ENCODE results near the gene TBC1D16.
"Not testable (repeated sequence)": the region's sequence is repeated elsewhere in the genome, so short reads cannot be mapped to it uniquely, and the experiment has no call there.

TBC1D16 gene

DNA sequence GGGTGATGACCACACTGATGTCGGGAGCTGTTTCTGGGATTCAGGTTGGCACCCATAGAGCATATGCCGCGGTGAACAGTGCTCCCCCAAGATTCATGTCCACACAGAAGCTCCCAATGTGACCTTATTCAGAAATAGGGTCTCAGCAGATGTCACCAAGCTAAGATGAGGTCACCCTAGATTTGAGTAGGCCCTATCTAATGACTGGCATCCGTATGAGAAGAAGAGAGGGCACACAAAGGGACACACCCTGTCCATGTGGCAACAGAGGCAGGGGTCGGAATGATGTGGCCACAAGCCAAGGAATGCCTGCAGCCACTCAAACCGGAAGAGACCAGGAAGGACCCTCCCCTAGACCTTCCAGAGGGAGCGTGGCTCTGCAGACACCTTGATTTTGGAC lies 35.5 kb downstream of the TBC1D16 start:
- Histone ChIP-seq H3K4me1 (ENCODE audit: control insufficient read depth, insufficient read depth, low read length) (0 out of 2 replicates have a peak, but pooled peaks cover 3% of the 10 kb centered on the region), H3K9me3 (ENCODE audit: control insufficient read depth, insufficient read depth, low read depth, low read length) (peaks cover 8% of the 10 kb centered on the region; the same call in 1 of the 2 replicates), H3K9ac (ENCODE audit: low read length) (no peak overlapping the region), H3K36me3 (ENCODE audit: control insufficient read depth, insufficient read depth, low read length) (peaks cover 29% of the 10 kb centered on the region), H3K27ac (ENCODE audit: low read depth, low read length) (no peak overlapping the region), H3K27me3 (ENCODE audit: control insufficient read depth, insufficient read depth, low read length) (no peaks in the 10 kb centered on the region), H3K4me3 (ENCODE audit: low read depth, low read length) (no peak overlapping the region)

DNA sequence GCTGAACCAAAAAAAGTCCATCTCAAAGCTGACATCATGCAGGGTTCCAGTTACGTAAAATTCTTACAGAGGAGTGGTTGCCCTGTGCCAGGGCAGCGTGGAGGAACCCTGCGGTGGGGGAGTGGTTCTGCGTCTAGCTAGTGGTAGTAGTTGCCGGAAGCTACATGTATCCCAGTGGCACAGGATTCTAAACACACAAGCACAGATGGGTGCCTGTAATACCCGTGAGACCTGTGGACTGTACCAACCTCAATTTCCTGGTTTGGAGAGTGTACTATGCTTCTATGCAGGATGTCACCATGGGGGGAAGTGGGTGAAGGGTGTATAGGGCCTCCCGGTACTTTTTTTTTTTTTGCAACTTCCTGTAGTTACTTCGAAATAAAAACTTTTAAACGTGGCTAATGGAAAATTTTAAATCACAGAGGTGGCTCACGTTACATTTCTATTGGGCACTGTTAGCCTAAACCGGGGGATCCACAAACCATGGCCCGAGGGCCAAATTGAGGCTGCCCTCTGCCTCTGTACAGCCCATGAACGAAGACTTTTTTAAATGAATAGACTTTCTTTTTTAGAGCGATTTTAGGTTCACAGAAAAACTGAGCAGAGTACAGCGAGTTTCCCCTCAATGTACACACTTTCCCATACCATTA lies 38.5 kb downstream of the TBC1D16 start:
- peaks cover 15% of the 10 kb centered on the region; the same call in 1 of the 2 replicates for H3K36me3 ChIP-seq (ENCODE audit: control insufficient read depth, insufficient read depth, low read length)
- no peak overlapping the region for H3K27ac ChIP-seq (ENCODE audit: low read depth, low read length)
- H3K4me1 ChIP-seq (ENCODE audit: control insufficient read depth, insufficient read depth, low read length), result peaks cover 21% of the 10 kb centered on the region
- H3K27me3 ChIP-seq (ENCODE audit: control insufficient read depth, insufficient read depth, low read length), result no peaks in the 10 kb centered on the region; the same call in 1 of the 2 replicates
- H3K9me3 ChIP-seq (ENCODE audit: control insufficient read depth, insufficient read depth, low read depth, low read length), result peaks cover 8% of the 10 kb centered on the region; the same call in 1 of the 2 replicates
- no peak overlapping the region for H3K9ac ChIP-seq (ENCODE audit: low read length)
- H3K4me3 ChIP-seq (ENCODE audit: low read depth, low read length), result no peak overlapping the region

DNA sequence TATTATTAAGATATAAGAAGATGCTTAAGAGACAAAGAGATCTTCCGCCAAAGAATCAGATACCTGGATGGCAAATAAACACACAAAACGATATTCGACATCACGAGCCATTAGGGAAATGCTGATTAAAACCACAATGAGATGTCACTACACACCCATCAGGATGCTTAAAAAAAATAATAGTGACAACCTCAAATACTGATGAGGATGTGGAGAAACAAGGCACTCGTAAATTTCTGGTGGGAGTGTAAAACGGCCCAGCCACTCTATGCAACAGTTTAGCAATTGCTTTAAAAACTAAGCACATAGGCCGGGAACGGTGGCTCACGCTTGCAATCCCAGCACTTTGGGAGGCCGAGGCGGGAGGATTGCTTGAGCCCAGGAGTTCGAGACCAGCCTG lies 39.4 kb downstream of the TBC1D16 start:
- Histone ChIP-seq H3K9me3 (ENCODE audit: control insufficient read depth, insufficient read depth, low read depth, low read length) (peaks cover 8% of the 10 kb centered on the region; the same call in 1 of the 2 replicates), H3K36me3 (ENCODE audit: control insufficient read depth, insufficient read depth, low read length) (peaks cover 12% of the 10 kb centered on the region; the same call in 1 of the 2 replicates), H3K4me1 (ENCODE audit: control insufficient read depth, insufficient read depth, low read length) (peaks cover 26% of the 10 kb centered on the region), H3K27ac (ENCODE audit: low read depth, low read length) (no peak overlapping the region), H3K4me3 (ENCODE audit: low read depth, low read length) (no peak overlapping the region), H3K9ac (ENCODE audit: low read length) (no peak overlapping the region), H3K27me3 (ENCODE audit: control insufficient read depth, insufficient read depth, low read length) (no peaks in the 10 kb centered on the region; the same call in 1 of the 2 replicates)

DNA sequence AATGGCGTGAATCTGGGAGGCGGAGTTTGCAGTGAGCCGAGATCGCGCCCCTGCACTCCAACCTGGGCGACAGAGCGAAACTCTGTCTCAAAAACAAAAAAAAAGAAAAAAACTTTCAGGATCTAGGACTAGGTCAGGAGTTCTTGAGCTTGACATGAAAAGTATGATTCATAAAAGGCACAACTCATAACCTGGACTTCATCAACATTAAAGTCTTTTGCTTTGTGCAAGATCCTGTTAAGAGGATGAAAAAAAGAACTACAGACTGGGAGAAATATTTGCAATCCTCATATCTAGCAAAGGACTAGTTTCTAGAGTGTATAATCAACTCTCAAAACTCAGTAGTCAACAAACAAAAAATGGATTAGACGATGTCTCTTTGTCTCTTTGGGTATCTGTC lies 40.0 kb downstream of the TBC1D16 start:
- H3K4me1 ChIP-seq (ENCODE audit: control insufficient read depth, insufficient read depth, low read length), result peaks cover 31% of the 10 kb centered on the region
- H3K27me3 ChIP-seq (ENCODE audit: control insufficient read depth, insufficient read depth, low read length), result no peaks in the 10 kb centered on the region; the same call in 1 of the 2 replicates
- H3K27ac ChIP-seq (ENCODE audit: low read depth, low read length), result no peak overlapping the region
- H3K36me3 ChIP-seq (ENCODE audit: control insufficient read depth, insufficient read depth, low read length), result peaks cover 9% of the 10 kb centered on the region; the same call in 1 of the 2 replicates
- no peak overlapping the region for H3K4me3 ChIP-seq (ENCODE audit: low read depth, low read length)
- H3K9me3 ChIP-seq (ENCODE audit: control insufficient read depth, insufficient read depth, low read depth, low read length), result peaks cover 8% of the 10 kb centered on the region; the same call in 1 of the 2 replicates
- no peak overlapping the region for H3K9ac ChIP-seq (ENCODE audit: low read length)

DNA sequence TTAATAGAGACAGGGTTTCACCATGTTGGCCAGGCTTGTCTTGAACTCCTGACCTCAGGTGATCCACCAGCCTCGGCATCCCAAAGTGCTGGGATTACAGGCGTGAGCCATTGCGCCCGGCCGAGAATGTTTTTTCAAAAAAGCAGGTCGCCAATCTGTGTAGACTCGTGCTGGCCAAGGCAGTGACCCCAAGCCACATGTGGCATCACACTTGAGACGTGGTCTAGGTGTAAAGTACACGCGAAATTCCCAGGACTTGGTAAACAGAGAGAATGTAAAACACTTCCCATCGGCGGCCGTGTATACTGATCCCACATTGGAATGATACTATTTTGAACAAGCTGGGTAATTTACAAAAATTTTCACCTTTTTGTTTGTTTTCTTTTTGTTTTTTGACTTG lies 41.1 kb downstream of the TBC1D16 start:
- Histone ChIP-seq H3K36me3 (ENCODE audit: control insufficient read depth, insufficient read depth, low read length) (no peaks in the 10 kb centered on the region), H3K4me3 (ENCODE audit: low read depth, low read length) (no peak overlapping the region), H3K27me3 (ENCODE audit: control insufficient read depth, insufficient read depth, low read length) (no peaks in the 10 kb centered on the region; the same call in 1 of the 2 replicates), H3K4me1 (ENCODE audit: control insufficient read depth, insufficient read depth, low read length) (peaks cover 35% of the 10 kb centered on the region), H3K27ac (ENCODE audit: low read depth, low read length) (no peak overlapping the region), H3K9me3 (ENCODE audit: control insufficient read depth, insufficient read depth, low read depth, low read length) (no peaks in the 10 kb centered on the region), H3K9ac (ENCODE audit: low read length) (no peak overlapping the region)

DNA sequence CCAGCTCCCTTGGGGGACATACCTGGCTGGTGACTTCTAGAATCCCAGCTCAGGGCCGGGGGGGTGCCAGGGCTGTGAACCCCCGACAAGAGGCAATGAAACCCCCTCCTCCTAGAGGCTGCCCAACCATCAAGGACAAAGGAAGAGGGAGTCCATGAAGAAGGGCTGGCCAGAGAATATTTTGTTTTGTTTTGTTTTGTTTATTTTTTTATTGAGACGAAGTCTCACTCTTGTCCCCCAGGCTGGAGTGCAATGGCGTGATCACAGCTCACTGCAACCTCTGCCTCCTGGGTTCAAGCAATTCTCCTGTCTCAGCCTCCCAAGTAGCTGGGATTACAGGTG lies 41.5 kb downstream of the TBC1D16 start:
- H3K9me3 ChIP-seq (ENCODE audit: control insufficient read depth, insufficient read depth, low read depth, low read length); H3K4me3 ChIP-seq (ENCODE audit: low read depth, low read length); H3K36me3 ChIP-seq (ENCODE audit: control insufficient read depth, insufficient read depth, low read length); H3K27me3 ChIP-seq (ENCODE audit: control insufficient read depth, insufficient read depth, low read length); H3K27ac ChIP-seq (ENCODE audit: low read depth, low read length): not testable (repeated sequence)
- H3K9ac ChIP-seq (ENCODE audit: low read length), result peak overlapping the region; percentile 47
- H3K4me1 ChIP-seq (ENCODE audit: control insufficient read depth, insufficient read depth, low read length), result peaks cover 35% of the 10 kb centered on the region

DNA sequence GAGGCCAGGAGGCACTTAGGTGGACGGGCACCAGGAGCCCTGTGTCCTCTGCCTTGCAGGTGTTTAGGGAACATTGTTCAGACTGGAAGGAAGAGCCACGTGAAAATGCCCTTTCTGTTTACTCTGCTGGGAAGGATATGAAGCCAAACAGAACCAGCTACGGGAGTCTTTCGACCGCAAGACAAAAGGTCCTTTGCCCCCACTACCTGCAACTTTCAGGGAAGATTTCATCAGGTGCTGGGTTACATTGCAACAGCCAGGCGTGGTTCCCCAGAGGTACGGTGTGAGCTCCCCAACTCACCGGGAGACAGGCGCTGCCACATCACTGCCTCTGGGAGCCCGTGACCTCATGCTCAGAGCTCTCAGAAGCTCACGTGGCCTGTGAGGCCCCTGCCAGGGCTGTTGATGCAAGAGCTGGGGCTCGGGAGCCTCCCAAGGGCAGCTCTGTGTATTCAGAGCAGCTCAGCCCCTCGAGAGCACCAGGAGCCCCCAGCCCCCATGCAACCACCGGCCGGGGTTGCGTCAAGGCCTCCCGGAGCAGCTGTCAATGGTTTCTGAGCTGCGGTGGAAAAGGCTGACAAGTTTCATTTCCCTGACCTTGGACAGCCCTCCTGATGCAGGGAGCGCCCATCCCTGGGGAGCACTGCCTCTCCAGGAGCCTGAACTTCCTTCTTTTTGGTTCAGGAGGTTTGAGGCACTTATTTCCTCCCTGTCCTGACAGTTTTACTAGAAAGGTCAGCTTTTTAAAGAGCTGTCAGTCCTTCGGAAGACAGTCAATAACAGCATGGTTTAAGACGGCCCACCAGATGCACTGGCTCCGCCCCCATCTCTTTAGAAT lies 42.1 kb downstream of the TBC1D16 start:
- peak overlapping the region; percentile 47 for H3K9ac ChIP-seq (ENCODE audit: low read length)
- peak overlapping the region; percentile 60; the same call in 1 of the 2 replicates for H3K27ac ChIP-seq (ENCODE audit: low read depth, low read length)
- no peak overlapping the region for H3K4me3 ChIP-seq (ENCODE audit: low read depth, low read length)
- H3K27me3 ChIP-seq (ENCODE audit: control insufficient read depth, insufficient read depth, low read length), result no peaks in the 10 kb centered on the region; the same call in 1 of the 2 replicates
- no peaks in the 10 kb centered on the region for H3K36me3 ChIP-seq (ENCODE audit: control insufficient read depth, insufficient read depth, low read length)
- H3K9me3 ChIP-seq (ENCODE audit: control insufficient read depth, insufficient read depth, low read depth, low read length), result no peaks in the 10 kb centered on the region
- H3K4me1 ChIP-seq (ENCODE audit: control insufficient read depth, insufficient read depth, low read length), result peaks cover 40% of the 10 kb centered on the region

DNA sequence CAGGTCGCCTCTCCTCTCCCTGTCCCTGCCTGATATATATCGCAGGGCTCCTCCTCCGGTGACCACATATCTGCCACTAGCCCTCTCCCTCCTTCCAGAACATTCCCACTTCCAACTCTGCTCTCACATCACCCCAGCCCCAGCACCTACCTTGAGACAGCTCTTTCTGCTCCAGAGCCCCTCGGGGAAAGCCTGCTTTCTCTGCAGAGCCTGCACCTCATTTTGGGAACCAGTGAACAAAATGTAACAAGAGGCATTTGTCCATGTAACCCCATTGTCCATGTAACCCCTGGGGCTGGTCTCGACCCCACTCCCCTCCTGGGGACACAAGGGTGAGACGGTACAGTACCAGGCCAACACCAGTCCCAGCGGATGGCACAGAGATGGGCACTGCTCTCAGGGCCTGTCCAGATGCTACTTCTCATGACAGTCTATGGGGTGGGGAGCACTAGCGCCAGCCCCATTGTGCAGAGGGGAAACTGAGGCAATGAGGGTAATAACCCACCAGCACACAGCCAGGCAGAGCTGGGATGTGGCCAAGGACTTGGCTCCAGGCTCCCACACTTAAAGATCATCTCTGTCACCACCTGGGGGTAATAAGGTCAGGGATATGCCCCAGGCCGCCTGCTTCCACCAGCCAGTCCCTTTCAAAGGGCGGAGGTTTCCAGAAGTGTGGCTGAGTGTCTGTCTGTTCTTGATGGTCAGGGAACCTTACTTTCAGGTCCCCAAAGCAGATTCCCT lies 42.9 kb downstream of the TBC1D16 start:
- Histone ChIP-seq H3K9ac (ENCODE audit: low read length) (peak overlapping the region; percentile 47), H3K4me1 (ENCODE audit: control insufficient read depth, insufficient read depth, low read length) (peaks cover 48% of the 10 kb centered on the region), H3K9me3 (ENCODE audit: control insufficient read depth, insufficient read depth, low read depth, low read length) (no peaks in the 10 kb centered on the region), H3K27me3 (ENCODE audit: control insufficient read depth, insufficient read depth, low read length) (no peaks in the 10 kb centered on the region; the same call in 1 of the 2 replicates), H3K4me3 (ENCODE audit: low read depth, low read length) (peak overlapping the region; percentile 56), H3K27ac (ENCODE audit: low read depth, low read length) (0 out of 2 replicates have a peak overlapping the region, but pooled peaks have one; percentile 60), H3K36me3 (ENCODE audit: control insufficient read depth, insufficient read depth, low read length) (no peaks in the 10 kb centered on the region)

DNA sequence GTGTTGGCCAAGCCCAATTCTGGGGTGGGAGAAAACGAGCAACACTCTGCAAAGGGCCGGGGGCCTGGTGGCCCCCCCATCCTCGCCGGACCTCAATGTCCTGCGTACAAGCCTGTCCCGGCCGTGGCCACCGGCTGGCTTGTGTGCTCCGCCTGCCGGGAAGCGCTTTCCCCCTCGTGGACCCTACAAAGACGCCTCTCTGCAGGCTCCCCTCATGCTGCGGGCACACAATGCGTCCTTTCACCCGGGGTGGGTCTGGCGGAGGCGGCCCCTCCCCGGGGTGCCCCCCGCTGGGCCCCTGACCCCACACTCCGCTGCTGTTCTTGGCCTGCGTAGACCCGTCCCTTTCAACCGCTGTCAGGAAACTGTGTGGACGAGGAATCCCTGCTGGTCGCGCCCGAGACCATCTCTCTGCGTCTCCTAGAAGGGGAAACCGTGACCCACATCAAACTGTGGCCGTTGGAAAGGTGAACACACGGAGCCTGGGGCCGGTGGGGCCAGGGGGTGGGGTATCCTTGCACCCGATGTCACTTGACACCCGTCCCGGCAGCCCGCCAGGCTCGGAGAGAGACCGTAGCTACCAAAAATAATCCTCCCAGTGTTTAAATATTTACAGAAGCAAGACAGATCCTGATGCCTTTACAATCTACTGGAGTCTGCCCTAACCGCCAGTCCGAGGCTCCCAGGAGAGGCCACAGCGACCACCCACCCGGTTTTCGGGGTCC lies 43.6 kb downstream of the TBC1D16 start:
- H3K27ac ChIP-seq (ENCODE audit: low read depth, low read length), result no peak overlapping the region

DNA sequence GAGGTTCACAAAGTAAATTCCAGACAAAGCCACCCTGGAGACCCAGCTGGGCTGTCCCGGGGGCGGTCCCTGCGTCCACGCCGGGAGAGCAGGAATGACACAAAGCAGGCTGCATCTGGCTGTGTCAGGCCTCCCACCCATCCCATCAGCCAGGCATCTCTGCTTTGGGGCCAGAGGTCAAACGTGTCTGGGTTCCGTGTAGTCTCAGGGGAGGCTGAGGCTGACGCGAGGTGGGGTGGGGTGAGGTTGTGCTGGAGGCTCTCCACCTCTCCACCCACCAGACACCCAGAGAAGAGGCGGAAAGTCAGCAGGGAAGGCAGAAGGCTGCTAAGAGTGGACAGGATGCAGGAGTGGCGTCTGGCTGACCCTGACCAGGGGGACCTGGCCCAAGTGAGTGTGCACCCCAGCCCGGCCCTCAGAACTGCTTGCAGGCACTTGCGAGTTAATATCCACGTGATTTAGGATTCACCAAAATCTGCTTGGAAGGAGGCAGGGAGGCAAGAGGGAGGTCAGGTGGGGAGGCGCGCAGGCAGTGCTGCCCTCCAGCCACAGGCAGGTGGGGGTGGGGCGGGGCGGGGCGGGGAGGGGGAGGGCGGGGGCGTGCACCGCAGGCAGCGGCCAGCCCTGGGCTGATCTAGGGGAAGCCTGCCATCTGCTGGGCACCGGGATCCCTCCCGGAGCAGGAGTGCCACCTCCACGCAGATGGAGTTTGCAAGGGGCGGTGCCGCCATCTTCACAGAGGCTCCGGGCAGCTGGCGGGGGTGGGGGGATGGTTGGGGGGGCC lies 44.3 kb downstream of the TBC1D16 start:
- no peaks in the 10 kb centered on the region; the same call in 1 of the 2 replicates for H3K27me3 ChIP-seq (ENCODE audit: control insufficient read depth, insufficient read depth, low read length)
- H3K9ac ChIP-seq (ENCODE audit: low read length), result no peak overlapping the region
- H3K9me3 ChIP-seq (ENCODE audit: control insufficient read depth, insufficient read depth, low read depth, low read length), result no peaks in the 10 kb centered on the region
- peak overlapping the region; percentile 56 for H3K4me3 ChIP-seq (ENCODE audit: low read depth, low read length)
- no peak overlapping the region for H3K27ac ChIP-seq (ENCODE audit: low read depth, low read length)
- H3K36me3 ChIP-seq (ENCODE audit: control insufficient read depth, insufficient read depth, low read length), result no peaks in the 10 kb centered on the region
- peaks cover 59% of the 10 kb centered on the region for H3K4me1 ChIP-seq (ENCODE audit: control insufficient read depth, insufficient read depth, low read length)

More for the DNA sequence above, 43.6 kb downstream of the TBC1D16 start:
- no peaks in the 10 kb centered on the region; the same call in 1 of the 2 replicates for H3K27me3 ChIP-seq (ENCODE audit: control insufficient read depth, insufficient read depth, low read length)
- no peaks in the 10 kb centered on the region for H3K36me3 ChIP-seq (ENCODE audit: control insufficient read depth, insufficient read depth, low read length)
- H3K9ac ChIP-seq (ENCODE audit: low read length), result peak overlapping the region; percentile 32
- H3K4me1 ChIP-seq (ENCODE audit: control insufficient read depth, insufficient read depth, low read length), result peaks cover 53% of the 10 kb centered on the region
- H3K4me3 ChIP-seq (ENCODE audit: low read depth, low read length), result peak overlapping the region; percentile 56
- H3K9me3 ChIP-seq (ENCODE audit: control insufficient read depth, insufficient read depth, low read depth, low read length), result no peaks in the 10 kb centered on the region
